RWPE1 (cell line): ENCODE data around the gene COMP.

ENCODE experiments used
- CTCF ChIA-PET: fragments of 350-600 bp; sonication (Branson Sonifier 250); formaldehyde crosslinking; extraction: SDS; loops from one replicate; lab custom pipeline; 2021; lab: Yijun Ruan, JAX
- POLR2A ChIA-PET: fragments of 400-600 bp; formaldehyde crosslinking; extraction: SDS; loops from one replicate; lab custom pipeline; 2020; ENCODE audit warnings: antibody characterized with exemption; ENCODE audit not compliant: low non-redundant PET; lab: Yijun Ruan, JAX
- DNase-seq: peaks from one replicate; pipeline ENCODE4 v3.0.0; 2012; ENCODE audit warnings: low spot score
- H3K27ac ChIP-seq: fragments of 450-650 bp; 2 replicates; pipeline ENCODE4 v1.5.1; 2017
- TF ChIP-seq, protein P1 (sequence below): fragments of 450-650 bp; conservative IDR thresholded peaks from 2 replicates; pipeline ENCODE4 v1.5.1; 2017; ENCODE audit warnings: low read depth, mild to moderate bottlenecking

The COMP gene

DNA sequence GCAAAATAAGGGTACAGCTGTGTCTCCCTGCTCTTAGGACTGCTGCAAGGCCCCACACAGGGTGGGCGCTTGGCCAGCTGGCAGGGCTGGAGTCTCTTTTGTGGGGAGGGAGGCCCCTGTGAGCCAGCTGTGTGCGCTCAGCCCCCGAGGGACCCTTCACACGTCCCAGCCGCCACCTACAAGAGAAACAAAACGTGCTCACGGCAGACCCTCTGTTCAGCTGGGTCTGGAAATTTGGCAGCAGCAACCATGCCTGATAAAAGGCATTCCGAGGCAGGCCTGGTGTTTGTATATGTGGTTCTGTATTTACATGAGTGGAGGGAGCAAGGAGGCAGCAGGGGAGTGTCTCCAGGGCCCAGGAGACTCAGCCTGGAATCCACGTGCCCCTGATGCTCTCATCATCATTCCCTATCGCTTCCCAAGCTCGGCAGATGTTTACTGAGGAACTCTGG, 57.9 kb downstream of the COMP start:
- H3K27ac ChIP-seq = no peak overlapping the region; the same call in 1 of the 2 replicates
- CTCF ChIA-PET = no interaction called here
- TF ChIP-seq, protein P1, sequence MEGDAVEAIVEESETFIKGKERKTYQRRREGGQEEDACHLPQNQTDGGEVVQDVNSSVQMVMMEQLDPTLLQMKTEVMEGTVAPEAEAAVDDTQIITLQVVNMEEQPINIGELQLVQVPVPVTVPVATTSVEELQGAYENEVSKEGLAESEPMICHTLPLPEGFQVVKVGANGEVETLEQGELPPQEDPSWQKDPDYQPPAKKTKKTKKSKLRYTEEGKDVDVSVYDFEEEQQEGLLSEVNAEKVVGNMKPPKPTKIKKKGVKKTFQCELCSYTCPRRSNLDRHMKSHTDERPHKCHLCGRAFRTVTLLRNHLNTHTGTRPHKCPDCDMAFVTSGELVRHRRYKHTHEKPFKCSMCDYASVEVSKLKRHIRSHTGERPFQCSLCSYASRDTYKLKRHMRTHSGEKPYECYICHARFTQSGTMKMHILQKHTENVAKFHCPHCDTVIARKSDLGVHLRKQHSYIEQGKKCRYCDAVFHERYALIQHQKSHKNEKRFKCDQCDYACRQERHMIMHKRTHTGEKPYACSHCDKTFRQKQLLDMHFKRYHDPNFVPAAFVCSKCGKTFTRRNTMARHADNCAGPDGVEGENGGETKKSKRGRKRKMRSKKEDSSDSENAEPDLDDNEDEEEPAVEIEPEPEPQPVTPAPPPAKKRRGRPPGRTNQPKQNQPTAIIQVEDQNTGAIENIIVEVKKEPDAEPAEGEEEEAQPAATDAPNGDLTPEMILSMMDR = no peak
- POLR2A ChIA-PET = interaction anchor here (0.7 kb wide), 1 partner anchor 12 kb away, joined by 10 read pairs; no protein-coding TSS in a partner anchor
- DNase-seq = no peak
